Hindlimb muscle (tissue), 1 donor: ENCODE measurements around the gene ADSS2. TPM values are rescaled to one million over a fixed set of nuclear protein-coding genes. Genes with fewer than 3 reads are reported as not detected.
A peak's percentile ranks its signal among the peaks of the same experiment; 100 is the strongest.
"Not testable (repeated sequence)": the region's sequence is repeated elsewhere in the genome, so short reads cannot be mapped to it uniquely, and the experiment has no call there.

Experiments
- DNase-seq: peaks from one replicate; pipeline ENCODE4 v3.0.0-alpha.2; 2013
- polyA plus RNA-seq: library from polyadenylated mRNA; unstranded; fragments of 120-200 nt; gene quantifications from one replicate; pipeline ENCODE4 v1.2.1, GENCODE V29; 2013; ENCODE audit not compliant: insufficient read length

Gene ADSS2
- polyA plus RNA-seq = 18.5 TPM

- no peak for DNase-seq
Observed at GRCh38 chr1:244451539-244451950, at the start of gene ADSS2. TSS of gene ADSS2 (minus strand) at chr1:244451909. CDS start at chr1:244451817, 92 bp downstream.

DNA sequence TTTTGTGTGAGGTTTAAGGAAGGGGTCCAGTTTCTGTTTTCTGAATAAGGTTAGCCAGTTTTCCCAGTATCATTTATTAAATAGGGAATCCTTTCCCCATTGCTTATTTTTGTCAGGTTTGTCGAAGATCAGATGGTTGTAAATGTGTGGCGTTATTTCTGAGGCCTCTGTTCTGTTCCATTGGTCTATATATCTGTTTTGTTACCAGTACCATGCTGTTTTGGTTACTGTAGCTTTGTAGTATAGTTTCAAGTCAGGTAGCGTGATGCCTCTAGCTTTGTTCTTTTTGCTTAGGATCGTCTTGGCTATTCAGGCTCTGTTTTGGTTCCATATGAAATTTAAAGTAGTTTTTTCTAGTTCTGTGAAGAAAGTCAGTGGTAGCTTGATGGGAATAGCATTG is 48.8 kb upstream of the ADSS2 start:
- DNase-seq = not testable (repeated sequence)

DNA sequence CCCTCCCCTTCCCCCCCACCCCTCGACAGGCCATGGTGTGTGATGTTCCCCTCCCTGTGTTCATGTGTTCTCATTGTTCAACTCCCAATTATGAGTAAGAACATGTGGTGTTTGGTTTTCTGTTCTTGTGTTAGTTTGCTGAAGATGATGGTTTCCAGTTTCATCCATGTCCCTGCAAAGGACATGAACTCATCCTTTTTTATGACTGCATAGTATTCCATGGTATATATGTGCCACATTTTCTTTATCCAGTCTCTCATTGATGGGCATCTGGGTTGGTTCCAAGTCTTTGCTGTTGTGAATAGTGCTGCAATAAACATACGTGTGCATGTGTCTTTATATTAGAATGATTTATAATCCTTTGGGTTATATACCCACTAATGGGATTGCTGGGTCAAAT is 47.8 kb upstream of the ADSS2 start:
- DNase-seq = not testable (repeated sequence)

DNA sequence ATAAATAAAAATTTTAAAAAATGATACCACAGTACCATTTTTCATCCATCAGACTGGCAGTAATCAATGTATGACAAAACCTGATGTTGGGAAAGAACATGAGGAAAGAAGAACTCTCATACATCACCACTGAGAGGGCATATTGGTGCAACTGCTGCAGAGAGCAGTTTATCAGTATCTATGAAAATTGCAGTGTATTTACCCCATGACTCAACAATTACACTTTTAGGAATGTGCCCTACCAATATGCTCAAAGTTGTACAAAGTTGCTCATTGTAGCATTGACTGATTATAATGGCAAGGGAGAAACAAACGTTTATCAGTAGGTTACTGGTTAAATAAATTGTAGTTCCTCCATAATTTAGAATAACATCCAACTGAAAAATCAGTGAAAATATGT is 46.1 kb upstream of the ADSS2 start:
- DNase-seq = no peak

- no peak for DNase-seq
Observed at GRCh38 chr1:244496186-244496585, 44.5 kb upstream of the ADSS2 start.

GRCh38 chr1:244494653-244495052 is 42.9 kb upstream of the ADSS2 start:
- DNase-seq = no peak

DNA sequence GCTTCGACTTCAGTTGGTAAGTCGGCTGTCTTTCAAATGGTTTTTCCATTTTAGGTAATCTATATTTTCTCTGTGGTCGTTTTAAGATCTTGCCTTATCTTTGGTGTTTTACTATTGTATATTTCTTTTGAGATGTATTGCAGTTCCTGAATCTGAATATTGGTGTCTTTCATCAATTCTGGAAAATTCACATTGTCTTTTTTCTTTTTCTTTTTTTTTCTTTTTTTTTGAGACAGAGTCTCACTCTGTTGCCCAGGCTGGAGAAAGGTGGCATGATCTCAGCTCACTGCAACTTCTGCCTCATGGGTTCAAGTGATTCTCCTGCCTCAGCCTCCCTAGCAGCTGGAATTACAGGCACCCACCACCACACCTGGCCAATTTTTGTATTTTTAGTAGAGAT is 33.3 kb upstream of the ADSS2 start:
- DNase-seq = not testable (repeated sequence)

- no peak for DNase-seq
Observed at GRCh38 chr1:244473059-244473605, 21.4 kb upstream of the ADSS2 start.

DNA sequence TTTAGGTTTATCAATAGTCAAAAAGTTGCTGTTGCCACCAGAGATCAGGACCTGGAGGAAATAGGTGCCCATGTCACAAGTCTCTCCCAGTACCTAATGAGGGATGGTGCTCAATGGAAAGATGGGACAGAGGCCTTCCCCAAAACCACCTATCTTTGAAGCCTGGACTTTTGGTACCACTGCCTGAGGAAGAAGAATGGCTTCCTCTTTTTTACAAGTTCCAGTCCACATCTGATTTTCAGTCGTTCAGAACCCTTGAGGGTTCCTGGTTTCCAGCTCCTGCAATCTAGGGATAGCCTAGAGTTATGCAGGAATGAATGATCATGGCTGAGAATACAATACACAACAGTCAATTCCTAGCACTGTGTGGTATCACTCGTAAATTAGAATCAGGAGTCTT is 15.0 kb upstream of the ADSS2 start:
- no peak for DNase-seq

DNA sequence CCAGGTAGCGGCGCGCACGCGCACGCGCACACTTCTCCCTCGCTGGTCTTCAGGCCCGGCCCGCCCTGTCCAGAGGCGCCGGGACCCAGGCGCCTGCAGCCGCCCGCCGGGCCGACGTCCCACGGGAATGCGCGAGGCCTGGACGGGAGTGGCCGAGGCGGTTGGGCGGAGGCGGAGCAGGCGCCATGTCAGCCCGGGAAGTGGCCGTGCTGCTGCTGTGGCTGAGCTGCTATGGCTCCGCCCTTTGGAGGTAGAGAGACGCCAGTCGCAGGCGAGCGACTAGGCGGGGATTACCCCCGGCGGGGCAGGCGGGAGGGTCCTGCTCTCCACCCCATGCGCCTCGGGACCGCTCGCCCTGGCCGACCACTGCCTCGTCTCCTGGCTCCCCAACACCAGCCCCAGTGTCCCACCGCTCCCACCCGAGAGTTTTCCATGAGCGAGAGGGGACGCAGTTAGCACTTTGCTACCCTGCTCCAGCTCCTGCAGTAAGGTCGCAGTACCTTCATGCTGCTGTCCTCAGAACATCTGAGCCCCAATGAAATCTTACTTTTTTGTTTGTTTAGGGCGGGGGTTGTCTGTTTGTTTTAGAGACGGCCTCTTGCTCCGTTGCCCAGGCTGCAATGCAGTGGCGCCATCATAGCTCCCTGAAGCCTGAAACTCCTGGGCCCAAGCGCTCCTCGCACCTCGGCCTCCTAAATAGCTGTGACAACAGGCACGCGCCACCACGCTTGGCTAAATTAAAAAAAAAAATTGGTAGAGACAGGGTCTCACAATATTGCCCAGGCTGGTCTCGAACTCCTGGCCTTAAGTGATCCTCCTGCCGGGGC is 9.7 kb upstream of the ADSS2 start, which contains the start of gene CATSPERE:
Gene CATSPERE, plus strand, starts transcription at position 29 of the 827 bp plus-strand sequence. Its CDS starts 157 bp downstream, at position 186.
- DNase-seq = peak; percentile 81

DNA sequence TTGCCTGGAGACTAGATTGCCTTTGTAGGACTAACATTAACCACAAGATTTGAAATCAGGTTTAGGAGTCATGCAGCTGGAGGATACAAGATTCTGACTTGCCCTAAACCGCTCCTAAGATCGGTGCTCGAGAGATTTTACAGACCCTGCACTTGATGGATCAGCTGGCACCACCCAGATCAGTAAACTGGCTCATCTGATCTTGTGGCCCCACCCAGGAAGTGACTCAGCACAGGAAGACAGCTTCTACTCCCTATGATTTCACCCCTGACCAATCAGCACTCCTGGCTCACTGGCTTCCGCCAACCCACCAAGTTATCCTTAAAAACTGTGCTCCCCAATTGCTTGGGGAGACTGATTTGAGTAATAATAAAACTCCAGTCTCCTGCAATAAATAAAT is 8.5 kb upstream of the ADSS2 start:
- DNase-seq = no peak

DNA sequence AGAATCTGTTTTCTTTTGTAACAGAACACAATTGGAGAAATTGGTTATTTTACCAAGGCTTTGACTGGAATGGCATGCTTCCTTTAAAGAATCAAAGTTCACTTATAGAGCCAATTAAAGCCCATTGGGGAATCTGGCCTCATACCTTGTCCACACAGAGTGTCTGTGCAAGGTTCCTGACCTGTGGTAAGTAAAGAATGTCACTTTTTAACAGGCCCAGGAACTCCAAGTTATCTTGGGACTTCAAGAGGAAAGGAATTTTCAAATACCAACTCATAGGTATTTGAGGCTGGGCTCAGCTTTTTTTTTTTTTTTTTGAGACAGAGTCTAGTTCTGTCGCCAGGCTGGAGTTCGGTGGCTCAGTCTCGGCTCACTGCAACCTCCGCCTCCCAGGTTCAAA is 7.1 kb upstream of the ADSS2 start:
- no peak for DNase-seq

- no peak for DNase-seq
Observed at GRCh38 chr1:244456586-244456985, 4.9 kb upstream of the ADSS2 start.

DNA sequence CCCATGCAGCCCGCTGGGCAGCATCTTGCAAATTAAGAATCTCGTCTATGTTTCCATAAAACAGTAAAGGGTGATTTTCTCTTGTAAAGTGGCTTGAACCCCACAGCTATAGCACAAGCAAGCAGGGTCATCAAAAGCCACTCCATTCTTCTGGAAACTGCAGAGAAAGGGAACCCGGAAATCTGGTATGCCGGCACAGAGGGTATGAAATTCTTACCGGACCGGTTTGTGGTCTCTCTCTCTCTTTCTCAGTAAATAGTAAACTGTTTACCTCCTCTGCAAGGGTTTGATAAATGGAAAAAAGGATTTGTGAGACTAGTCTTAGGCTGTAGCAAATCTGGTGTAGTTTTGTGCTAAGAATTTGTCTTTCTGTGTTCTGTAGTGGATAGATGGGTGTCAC is 2.7 kb upstream of the ADSS2 start:
- DNase-seq = no peak

GRCh38 chr1:244451951-244452795 is 464 bp upstream of the ADSS2 start:
- peak; percentile 100 for DNase-seq

DNA sequence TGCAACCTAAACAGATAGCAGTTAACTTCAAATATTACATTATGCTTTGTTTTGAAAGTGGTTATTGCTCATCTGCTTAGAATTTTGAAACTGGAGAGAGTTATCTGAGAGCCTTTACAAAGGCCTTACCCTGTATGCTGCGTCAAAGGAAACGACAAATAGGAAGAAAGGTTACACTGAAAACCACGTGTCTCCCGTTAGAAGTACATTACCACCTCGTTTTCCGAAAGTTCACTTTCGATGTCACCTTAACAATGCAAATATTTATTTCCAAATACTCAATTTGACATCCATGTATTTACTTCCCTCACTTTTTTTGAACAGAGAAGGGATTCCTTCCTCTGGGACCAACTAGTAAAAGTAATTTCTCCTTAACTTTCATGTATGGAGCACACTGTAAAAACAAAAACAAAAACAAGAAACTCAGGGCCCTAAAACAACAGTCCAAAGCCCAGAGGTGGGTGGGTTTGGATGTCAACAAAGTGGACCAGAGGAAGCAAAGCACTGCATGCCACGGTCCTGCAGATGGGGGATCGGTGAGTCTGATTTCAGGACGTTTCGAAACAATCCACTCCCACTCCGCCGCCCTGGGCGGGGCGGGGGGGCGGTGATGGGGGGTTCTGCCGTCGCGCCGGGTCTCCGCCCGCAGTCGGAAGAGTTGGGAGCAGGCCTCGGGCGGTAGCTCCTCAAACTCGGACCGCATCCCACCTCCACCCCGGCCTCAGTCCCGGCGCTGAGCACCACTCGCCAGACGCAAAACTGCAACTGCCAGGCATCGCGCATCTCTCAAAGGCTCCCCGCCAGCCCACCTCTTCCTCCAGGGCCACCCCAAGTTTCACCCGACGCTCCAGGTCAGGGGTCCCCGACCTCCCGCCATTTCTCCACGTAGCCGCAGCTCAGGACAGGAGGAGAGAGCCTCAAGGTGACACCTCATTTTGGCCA is 841 bp downstream of the ADSS2 start:
- peak; percentile 65 for DNase-seq

- no peak for DNase-seq
Observed at GRCh38 chr1:244449936-244450508, 1.7 kb downstream of the ADSS2 start.

DNA sequence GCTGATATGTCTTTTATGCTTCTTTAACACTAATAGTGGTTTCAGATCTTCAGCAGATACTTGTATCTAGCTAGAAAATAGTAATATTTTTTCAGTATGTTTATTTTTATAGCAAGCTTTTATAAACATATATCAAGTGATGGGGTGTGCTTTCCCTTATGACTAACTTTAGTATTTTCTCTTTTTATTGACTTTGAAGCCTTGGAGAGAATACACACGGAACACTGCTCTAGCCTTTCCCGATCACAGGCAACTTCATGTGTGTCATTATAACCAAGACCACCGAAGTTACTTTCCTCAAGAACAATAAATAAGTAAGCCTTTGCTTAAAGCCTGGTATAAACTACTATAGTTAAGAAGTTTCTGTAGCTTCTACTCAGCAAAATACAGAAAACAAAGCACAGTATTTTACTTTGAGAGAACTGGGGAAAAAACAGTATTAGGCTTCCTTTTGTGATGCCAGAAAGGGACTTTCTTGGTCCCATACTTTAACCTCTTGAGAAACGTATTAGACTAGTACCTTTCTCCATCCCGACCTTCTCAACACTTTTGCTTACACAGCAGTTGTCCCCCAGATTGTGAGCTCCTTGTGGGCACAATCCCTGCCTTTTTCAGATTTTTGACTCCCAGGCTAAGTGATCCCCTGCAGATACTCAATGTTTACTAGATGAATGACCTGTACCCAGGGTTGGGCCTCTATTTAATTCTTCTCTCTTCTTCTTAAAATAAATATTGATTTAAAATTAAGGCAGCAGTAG is 3.3 kb downstream of the ADSS2 start:
- DNase-seq = no peak

- DNase-seq = no peak
Observed at GRCh38 chr1:244447552-244447951, 4.2 kb downstream of the ADSS2 start.

- no peak for DNase-seq
Observed at GRCh38 chr1:244447024-244447423, 4.7 kb downstream of the ADSS2 start.
